K562 (cell line): ENCODE results near the gene FOXJ2.

ENCODE experiments used
- EZH2 ChIP-seq: IDR thresholded peaks from 2 replicates; pipeline ENCODE4 v1.6.1; 2012; ENCODE audit warnings: low read depth, mild to moderate bottlenecking, inconsistent platforms, low read length, borderline replicate concordance
- NRF1 ChIP-seq, 2 experiments: fragments of 450-650 bp; IDR thresholded peaks in 1 of 2; conservative IDR thresholded peaks in 1 of 2; 2 replicates each; pipeline ENCODE4 v1.6.1; 2014; ENCODE audit warnings: mild to moderate bottlenecking in 2 of 2
- SP1 ChIP-seq: sonication (generic); formaldehyde crosslinking; IDR thresholded peaks from 2 replicates; pipeline ENCODE4 v1.8.1; 2022; ENCODE audit warnings: mild to moderate bottlenecking, missing genetic modification reagents
- TF ChIP-seq, protein P1 (sequence below), 3 experiments: IDR thresholded peaks in 2 of 3; conservative IDR thresholded peaks in 1 of 3; 2 replicates each; pipeline ENCODE4 v1.5.1; 2011 to 2012; ENCODE audit warnings: low read length in 3 of 3, mild to moderate bottlenecking in 3 of 3, control low read depth in 2 of 3, improper control_type of control experiment in 1 of 3, inconsistent platforms in 1 of 3, low read depth in 1 of 3, mixed read lengths in 1 of 3, moderate library complexity in 1 of 3; ENCODE audit not compliant: insufficient read depth in 2 of 3
- TF ChIP-seq, protein P2 (sequence below), 2 experiments: IDR thresholded peaks; 2 replicates each; pipeline ENCODE4 v1.6.1; 2011; ENCODE audit warnings: borderline replicate concordance in 1 of 2, control low read depth in 1 of 2, low read depth in 1 of 2, low read length in 1 of 2, mild to moderate bottlenecking in 1 of 2, mixed read lengths in 1 of 2, moderate library complexity in 1 of 2; ENCODE audit not compliant: insufficient read depth in 1 of 2, insufficient read length in 1 of 2, poor library complexity in 1 of 2, severe bottlenecking in 1 of 2; ENCODE audit errors: extremely low read depth in 1 of 2

DNA sequence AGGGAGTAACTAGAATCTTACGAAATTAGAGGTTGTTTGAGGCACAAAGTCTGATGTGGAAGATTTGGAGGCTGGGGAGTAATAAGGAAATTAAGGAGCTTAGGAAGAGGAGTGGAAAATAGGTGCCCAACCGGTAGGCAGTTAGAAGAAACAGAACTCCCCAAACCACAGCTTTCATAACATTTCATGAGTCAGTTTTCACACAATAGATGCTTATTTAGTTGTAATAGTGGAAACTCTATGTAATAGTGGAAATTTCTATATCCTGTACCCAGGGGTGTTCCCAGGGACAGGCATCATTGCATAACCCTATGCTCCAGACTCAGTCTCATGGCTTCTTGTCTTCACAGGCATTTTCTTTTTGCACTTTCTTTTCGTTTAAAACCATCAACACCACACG lies 25.3 kb downstream of the FOXJ2 start:
- no peak for TF ChIP-seq SP1 (CRISPR knock-in tag)
- TF ChIP-seq, protein P1, sequence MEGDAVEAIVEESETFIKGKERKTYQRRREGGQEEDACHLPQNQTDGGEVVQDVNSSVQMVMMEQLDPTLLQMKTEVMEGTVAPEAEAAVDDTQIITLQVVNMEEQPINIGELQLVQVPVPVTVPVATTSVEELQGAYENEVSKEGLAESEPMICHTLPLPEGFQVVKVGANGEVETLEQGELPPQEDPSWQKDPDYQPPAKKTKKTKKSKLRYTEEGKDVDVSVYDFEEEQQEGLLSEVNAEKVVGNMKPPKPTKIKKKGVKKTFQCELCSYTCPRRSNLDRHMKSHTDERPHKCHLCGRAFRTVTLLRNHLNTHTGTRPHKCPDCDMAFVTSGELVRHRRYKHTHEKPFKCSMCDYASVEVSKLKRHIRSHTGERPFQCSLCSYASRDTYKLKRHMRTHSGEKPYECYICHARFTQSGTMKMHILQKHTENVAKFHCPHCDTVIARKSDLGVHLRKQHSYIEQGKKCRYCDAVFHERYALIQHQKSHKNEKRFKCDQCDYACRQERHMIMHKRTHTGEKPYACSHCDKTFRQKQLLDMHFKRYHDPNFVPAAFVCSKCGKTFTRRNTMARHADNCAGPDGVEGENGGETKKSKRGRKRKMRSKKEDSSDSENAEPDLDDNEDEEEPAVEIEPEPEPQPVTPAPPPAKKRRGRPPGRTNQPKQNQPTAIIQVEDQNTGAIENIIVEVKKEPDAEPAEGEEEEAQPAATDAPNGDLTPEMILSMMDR (IDR thresholded peaks at IDR 0.05 in 2 of 3, conservative IDR thresholded peaks at IDR 0.05 in 1 of 3; ENCODE audit: insufficient read depth in 2 of 3, low read depth in 1 of 3, low read length in 3 of 3), result no peak
- no peak for TF ChIP-seq EZH2
- TF ChIP-seq, protein P2, sequence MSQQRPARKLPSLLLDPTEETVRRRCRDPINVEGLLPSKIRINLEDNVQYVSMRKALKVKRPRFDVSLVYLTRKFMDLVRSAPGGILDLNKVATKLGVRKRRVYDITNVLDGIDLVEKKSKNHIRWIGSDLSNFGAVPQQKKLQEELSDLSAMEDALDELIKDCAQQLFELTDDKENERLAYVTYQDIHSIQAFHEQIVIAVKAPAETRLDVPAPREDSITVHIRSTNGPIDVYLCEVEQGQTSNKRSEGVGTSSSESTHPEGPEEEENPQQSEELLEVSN (IDR thresholded peaks at IDR 0.05; ENCODE audit: borderline replicate concordance in 1 of 2, extremely low read depth in 1 of 2, insufficient read depth in 1 of 2, insufficient read length in 1 of 2, low read depth in 1 of 2, low read length in 1 of 2, poor library complexity in 1 of 2, severe bottlenecking in 1 of 2), result no peak
- no peak for TF ChIP-seq NRF1 (conservative IDR thresholded peaks at IDR 0.05 in 1 of 2, IDR thresholded peaks at IDR 0.05 in 1 of 2)
